Small intestine (tissue), 7 donors: ENCODE measurements around the gene HS6ST1. TPM values are rescaled to one million over a fixed set of nuclear protein-coding genes. Genes with fewer than 3 reads are reported as not detected.
A peak's percentile ranks its signal among the peaks of the same experiment; 100 is the strongest.

Source experiments
- DNase-seq, 2 donors: peaks; one replicate each; pipeline versions ENCODE4 v3.0.0 to v3.0.0-alpha.2; 2013
- FAIRE-seq: peaks from 2 replicates; lab custom pipeline; 2012; peaks lifted over from hg19 to GRCh38; lab: Jason Lieb, UNC
- H3K27ac ChIP-seq, 3 donors: one replicate each; pipeline ENCODE4 v1.5.1; 2013; ENCODE audit warnings: low read length in 2 of 3, mild to moderate bottlenecking in 2 of 3, control low read depth in 1 of 3, inconsistent platforms in 1 of 3, low read depth in 1 of 3, moderate library complexity in 1 of 3
- H3K27me3 ChIP-seq, 3 donors: one replicate each; pipeline ENCODE4 v1.6.1; 2013; ENCODE audit warnings: low read length in 3 of 3, inconsistent platforms in 1 of 3; ENCODE audit not compliant: control insufficient read depth in 3 of 3, insufficient read depth in 3 of 3
- H3K36me3 ChIP-seq, 3 donors: one replicate each; pipeline ENCODE4 v1.6.1; 2013; ENCODE audit warnings: low read length in 3 of 3, inconsistent platforms in 1 of 3, low read depth in 1 of 3, mild to moderate bottlenecking in 1 of 3, moderate library complexity in 1 of 3; ENCODE audit not compliant: control insufficient read depth in 3 of 3, insufficient read depth in 2 of 3
- H3K4me1 ChIP-seq, 3 donors: one replicate each; pipeline ENCODE4 v1.6.1; 2013; ENCODE audit warnings: low read length in 2 of 3, inconsistent platforms in 1 of 3, low read depth in 1 of 3, mild to moderate bottlenecking in 1 of 3, moderate library complexity in 1 of 3; ENCODE audit not compliant: control insufficient read depth in 3 of 3, insufficient read depth in 2 of 3
- H3K4me3 ChIP-seq, 3 donors: one replicate each; pipeline ENCODE4 v1.5.1; 2013; ENCODE audit warnings: low read length in 3 of 3, control low read depth in 1 of 3, inconsistent platforms in 1 of 3, low read depth in 1 of 3, mild to moderate bottlenecking in 1 of 3, moderate library complexity in 1 of 3
- H3K9me3 ChIP-seq, 2 donors: one replicate each; pipeline ENCODE4 v1.6.1; 2013; ENCODE audit warnings: low read depth in 1 of 2, low read length in 1 of 2; ENCODE audit not compliant: control insufficient read depth in 2 of 2, insufficient read depth in 1 of 2
- WGBS, 3 donors: extraction: QIAGEN DNeasy Blood & Tissue Kit; methylation state at CpG; one replicate each; pipeline ENCODE4 v1.1.7; 2013; 5-methylcytosine and 5-hydroxymethylcytosine counted together
- polyA plus RNA-seq, 4 donors: library from polyadenylated mRNA; stranded (reverse) in 3 of 4; unstranded in 1 of 4; fragments of 200-250 nt in 3 of 4; fragments of 120-200 nt in 1 of 4; gene quantifications; one replicate each; pipeline versions ENCODE4 v1.2.1 to v1.2.3, GENCODE V29; 2013
- donor health status: healthy with polysubstance abuse.
- donor health status: control.
- donor health status: control.
- donor health status: Bipolar disorder and iron deficiency.
- donor health status: healthy.

Gene HS6ST1
- polyA plus RNA-seq, 4 donors = 4.0 to 20.7 (median 12.5) TPM

GRCh38 chr2:128362176-128362888 is 43.7 kb upstream of the HS6ST1 start:
- Histone ChIP-seq H3K4me1 (peaks cover 0 to 7% (median 0%) of the 10 kb centered on the region in 3 donors), H3K27ac (peak overlapping the region in 2 of 3 donors; percentile 11 to 41), H3K36me3 (no peaks in the 10 kb centered on the region), H3K4me3 (no peak overlapping the region), H3K9me3 (peaks cover 0 to 5% of the 10 kb centered on the region in 2 donors), H3K27me3 (no peaks in the 10 kb centered on the region)
- DNase-seq (no peak), FAIRE-seq (no peak)
- WGBS, 3 donors = 76 to 86% (median 82%) methylated on average over 12 of the region's 12 CpGs

DNA sequence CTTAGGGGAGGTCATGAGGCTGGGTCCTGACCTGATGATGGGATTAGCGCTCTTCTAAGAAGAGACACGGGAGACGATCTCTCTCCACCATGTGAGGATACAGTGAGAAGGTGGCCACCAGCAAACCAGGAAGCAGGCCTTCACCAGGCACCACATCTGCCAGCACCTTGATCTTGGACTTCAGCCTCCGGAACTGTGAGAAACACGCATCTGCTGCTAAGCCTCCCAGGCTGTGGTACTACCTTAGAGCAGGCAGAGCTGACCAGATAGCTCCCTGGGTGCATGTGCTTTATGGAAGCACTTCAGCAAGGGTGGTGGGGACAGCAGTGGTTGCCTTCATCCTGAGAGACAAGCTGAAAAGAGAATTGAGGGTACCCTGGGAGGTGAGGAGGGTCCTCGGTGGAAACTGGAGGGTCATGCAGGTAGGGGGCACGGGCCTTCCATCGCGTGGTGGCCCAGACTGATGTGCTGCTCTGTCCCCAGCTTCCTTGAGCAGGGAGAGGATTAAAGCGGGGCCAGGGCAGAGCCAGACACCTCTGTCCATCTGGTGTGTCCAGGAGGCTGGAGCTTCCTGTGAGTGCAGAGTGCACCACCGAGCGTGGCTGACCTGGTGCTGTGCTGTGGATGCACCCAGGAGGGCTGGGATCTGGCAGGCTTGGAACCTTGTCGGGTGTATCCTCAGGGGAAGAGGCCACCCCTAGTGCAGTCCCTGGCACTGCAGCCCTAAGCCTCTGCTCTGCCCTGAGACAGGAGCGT is 42.9 kb upstream of the HS6ST1 start:
- Histone ChIP-seq H3K9me3 (peaks cover 0 to 5% of the 10 kb centered on the region in 2 donors), H3K4me1 (peaks cover 0 to 7% (median 0%) of the 10 kb centered on the region in 3 donors), H3K4me3 (no peak overlapping the region), H3K27ac (no peak overlapping the region), H3K36me3 (no peaks in the 10 kb centered on the region), H3K27me3 (no peaks in the 10 kb centered on the region)
- DNase-seq = no peak
- FAIRE-seq = no peak
- 80 to 89% (median 82%) methylated on average over 14 of the region's 14 CpGs for WGBS, 3 donors

GRCh38 chr2:128360711-128361110 is 42.0 kb upstream of the HS6ST1 start:
- Histone ChIP-seq H3K27ac (no peak overlapping the region), H3K4me1 (peaks cover 0 to 7% (median 0%) of the 10 kb centered on the region in 3 donors), H3K27me3 (no peaks in the 10 kb centered on the region), H3K36me3 (no peaks in the 10 kb centered on the region), H3K9me3 (peaks cover 0 to 5% of the 10 kb centered on the region in 2 donors), H3K4me3 (no peak overlapping the region)
- WGBS, 3 donors = 83 to 90% (median 86%) methylated on average over 8 of the region's 8 CpGs
- no peak for FAIRE-seq
- DNase-seq = no peak

GRCh38 chr2:128359841-128360240 is 41.2 kb upstream of the HS6ST1 start:
- H3K27ac ChIP-seq = no peak overlapping the region
- no peak for DNase-seq
- no peaks in the 10 kb centered on the region for H3K36me3 ChIP-seq
- peaks cover 0 to 5% of the 10 kb centered on the region in 2 donors for H3K9me3 ChIP-seq
- peaks cover 0 to 7% (median 0%) of the 10 kb centered on the region in 3 donors for H3K4me1 ChIP-seq
- no peak for FAIRE-seq
- no peaks in the 10 kb centered on the region for H3K27me3 ChIP-seq
- WGBS, 3 donors = 80 to 91% (median 86%) methylated on average over 11 of the region's 11 CpGs
- H3K4me3 ChIP-seq = no peak overlapping the region

- Histone ChIP-seq H3K4me3 (no peak overlapping the region), H3K36me3 (no peaks in the 10 kb centered on the region), H3K4me1 (peaks cover 0 to 7% (median 0%) of the 10 kb centered on the region in 3 donors), H3K9me3 (peaks cover 0 to 5% of the 10 kb centered on the region in 2 donors), H3K27ac (no peak overlapping the region), H3K27me3 (no peaks in the 10 kb centered on the region)
- FAIRE-seq (no peak), DNase-seq (no peak)
- WGBS, 3 donors = 79 to 91% (median 80%) methylated on average over 15 to 16 of the region's 16 CpGs
These were observed 40.5 kb upstream of the HS6ST1 start for GRCh38 chr2:128358941-128359731.

DNA sequence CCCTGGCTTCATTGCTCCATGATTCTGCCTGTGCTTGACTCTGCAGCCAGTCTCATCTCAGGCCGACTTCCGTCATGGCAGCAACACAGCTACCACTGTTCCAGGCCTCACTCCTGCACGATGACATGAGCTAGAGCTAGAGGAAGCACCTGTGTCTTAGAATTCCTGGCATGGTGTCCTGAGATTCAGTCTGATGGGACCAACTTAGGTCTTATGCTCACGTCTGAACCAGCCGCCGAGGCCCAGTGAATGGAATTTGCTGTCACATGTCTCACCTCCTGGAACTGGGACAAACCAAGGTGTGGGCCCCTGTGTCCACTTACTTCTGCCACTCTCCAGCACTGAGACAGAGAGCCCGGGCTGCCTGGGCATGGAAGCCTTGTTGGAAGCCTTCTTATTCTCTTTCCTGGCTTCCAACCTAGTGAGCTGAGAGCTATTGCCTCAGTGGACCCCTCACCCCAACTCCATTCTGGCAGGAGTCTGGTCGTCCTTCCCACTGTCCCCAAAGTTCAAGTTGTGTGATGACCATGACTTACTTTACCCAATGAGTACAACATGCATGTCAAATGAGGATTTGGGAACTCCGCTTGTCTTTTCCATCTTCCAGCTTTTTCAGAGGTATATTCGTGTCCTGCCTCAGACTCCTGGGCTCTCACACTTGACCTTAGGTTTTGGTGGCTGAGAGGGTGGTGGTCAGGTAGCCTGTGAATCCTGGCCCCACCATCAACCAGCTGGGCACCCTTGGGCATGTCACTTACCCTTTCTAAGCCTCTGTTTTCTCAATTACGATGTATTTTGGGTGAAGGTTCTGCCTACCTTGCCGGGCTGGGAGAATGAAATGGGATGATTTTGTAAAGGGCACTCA is 39.1 kb upstream of the HS6ST1 start:
- DNase-seq (no peak), FAIRE-seq (no peak)
- WGBS, 3 donors = 80 to 91% (median 88%) methylated on average over 12 of the region's 12 CpGs
- H3K27me3 ChIP-seq = no peaks in the 10 kb centered on the region
- no peak overlapping the region for H3K27ac ChIP-seq
- H3K36me3 ChIP-seq = no peaks in the 10 kb centered on the region
- H3K4me3 ChIP-seq = no peak overlapping the region
- H3K9me3 ChIP-seq = peaks cover 0 to 9% of the 10 kb centered on the region in 2 donors
- peaks cover 0 to 7% (median 0%) of the 10 kb centered on the region in 3 donors for H3K4me1 ChIP-seq

- H3K4me1 ChIP-seq = no peaks in the 10 kb centered on the region
- DNase-seq (no peak), FAIRE-seq (no peak)
- no peaks in the 10 kb centered on the region for H3K27me3 ChIP-seq
- 93 to 94% (median 93%) methylated on average over 2 of the region's 2 CpGs for WGBS, 3 donors
- no peak overlapping the region for H3K4me3 ChIP-seq
- no peaks in the 10 kb centered on the region for H3K36me3 ChIP-seq
- peaks cover 0 to 14% of the 10 kb centered on the region in 2 donors for H3K9me3 ChIP-seq
- H3K27ac ChIP-seq = no peak overlapping the region
These were observed 37.5 kb upstream of the HS6ST1 start for GRCh38 chr2:128356127-128356526.
